K562 (cell line): ENCODE results near the gene VPS9D1. TPM values are rescaled to one million over a fixed set of nuclear protein-coding genes. Genes with fewer than 3 reads are reported as not detected.

ENCODE experiments used
- ATAC-seq: fragments of 200-7000 bp; cut with Tn5 transposase; 3 replicates; pipeline ENCODE4 v1.9.1; 2020; ENCODE audit warnings: moderate library complexity
- BruUV-seq: library from RNA; stranded (reverse); fragments of 400-500 nt; replicated peaks from 2 replicates; lab custom pipeline; 2021; lab: Mats Ljungman, UMichigan
- CTCF ChIA-PET: fragments of 300-600 bp; formaldehyde crosslinking; extraction: SDS; loops from one replicate; lab custom pipeline; 2021; ENCODE audit warnings: low intra/inter-chr PET ratio; lab: Yijun Ruan, JAX
- POLR2A ChIA-PET: fragments of 300-600, 350-650 bp; sonication (Branson Sonifier 250); formaldehyde crosslinking; extraction: SDS; loops from one replicate; lab custom pipeline; 2021; ENCODE audit warnings: antibody characterized with exemption, inconsistent platforms; lab: Yijun Ruan, JAX
- DNase-seq, 4 experiments: peaks; one replicate each; pipeline versions ENCODE4 v3.0.0 to v3.0.0-alpha.2; 2011 to 2018; ENCODE audit warnings: low spot score in 3 of 4, mixed read lengths in 3 of 4; ENCODE audit errors: extremely low read depth in 1 of 4
- FAIRE-seq: peaks from 2 replicates; lab custom pipeline; 2011; peaks lifted over from hg19 to GRCh38; lab: Jason Lieb, UNC
- H2AFZ ChIP-seq: 2 replicates; pipeline ENCODE4 v1.6.0; 2011; ENCODE audit warnings: low read depth, low read length, control low read depth, inconsistent platforms
- H3K27ac ChIP-seq: fragments of 200-600 bp; 3 replicates; pipeline ENCODE4 v1.8.0; 2011; ENCODE audit warnings: low read depth, mild to moderate bottlenecking, control low read depth, inconsistent platforms, low read length, moderate library complexity, mixed read lengths; ENCODE audit errors: extremely low read depth
- H3K27me3 ChIP-seq, 2 experiments: fragments of 300-600 bp in 1 of 2; 2 replicates in 1 of 2; 3 replicates in 1 of 2; pipeline versions ENCODE4 v1.6.0 to v1.8.0; 2011; ENCODE audit warnings: inconsistent platforms in 2 of 2, low read length in 2 of 2, mild to moderate bottlenecking in 1 of 2, mixed read lengths in 1 of 2, moderate library complexity in 1 of 2; ENCODE audit not compliant: control insufficient read depth in 2 of 2, insufficient read depth in 2 of 2
- H3K36me3 ChIP-seq: fragments of 300-600 bp; 3 replicates; pipeline ENCODE4 v1.8.0; 2011; ENCODE audit warnings: mild to moderate bottlenecking, low read length, inconsistent platforms; ENCODE audit not compliant: control insufficient read depth, insufficient read depth
- H3K4me1 ChIP-seq, 2 experiments: fragments of 200-600 bp in 1 of 2; replicated peaks in 1 of 2; 2 replicates in 1 of 2; 3 replicates in 1 of 2; pipeline versions ENCODE4 v1.5.1 to v1.8.0; 2011; ENCODE audit warnings: inconsistent platforms in 2 of 2, low read length in 2 of 2, mild to moderate bottlenecking in 1 of 2, mixed read lengths in 1 of 2, moderate library complexity in 1 of 2; ENCODE audit not compliant: control insufficient read depth in 2 of 2, insufficient read depth in 2 of 2
- H3K4me2 ChIP-seq: 2 replicates; pipeline ENCODE4 v1.6.1; 2011; ENCODE audit warnings: low read length, control low read depth, inconsistent platforms, mixed read lengths; ENCODE audit not compliant: insufficient read depth
- H3K4me3 ChIP-seq: fragments of 200-600 bp; sonication (generic), shearing (Covaris generic); 2 replicates; pipeline ENCODE4 v1.5.1; 2016; ENCODE audit warnings: control low read depth, inconsistent platforms
- H3K79me2 ChIP-seq: fragments of 200-600 bp; 3 replicates; pipeline ENCODE4 v1.8.0; 2011; ENCODE audit warnings: low read length, inconsistent platforms; ENCODE audit not compliant: control insufficient read depth, insufficient read depth
- H3K9ac ChIP-seq, 2 experiments: 2 replicates each; pipeline versions ENCODE4 v1.6.0 to v1.6.1; 2011; ENCODE audit warnings: low read depth in 2 of 2, low read length in 2 of 2, control low read depth in 1 of 2, inconsistent platforms in 1 of 2, mild to moderate bottlenecking in 1 of 2, mixed read lengths in 1 of 2; ENCODE audit not compliant: insufficient read depth in 1 of 2
- H3K9me1 ChIP-seq: one replicate; pipeline ENCODE4 v1.6.0; 2011; ENCODE audit warnings: inconsistent platforms, mild to moderate bottlenecking, low read length, moderate library complexity; ENCODE audit not compliant: control insufficient read depth, insufficient read depth
- H3K9me3 ChIP-seq: replicated peaks from 2 replicates; pipeline ENCODE4 v1.5.1; 2011; ENCODE audit warnings: low read depth, low read length, inconsistent platforms; ENCODE audit not compliant: control insufficient read depth, insufficient read depth
- H4K20me1 ChIP-seq: replicated peaks from 2 replicates; pipeline ENCODE4 v1.6.1; 2011; ENCODE audit warnings: low read length, inconsistent platforms, mixed read lengths; ENCODE audit not compliant: control insufficient read depth, insufficient read depth
- ATF2 ChIP-seq: sonication (generic); formaldehyde crosslinking; IDR thresholded peaks from 2 replicates; pipeline ENCODE4 v1.8.1; 2022; ENCODE audit warnings: missing genetic modification reagents
- CREB3 ChIP-seq: fragments of 450-650 bp; conservative IDR thresholded peaks from 2 replicates; pipeline ENCODE4 v1.6.1; 2016; ENCODE audit warnings: missing genetic modification characterization, low read depth, mild to moderate bottlenecking, missing compliant biosample characterization, moderate library complexity
- E2F4 ChIP-seq: sonication (generic); formaldehyde crosslinking; IDR thresholded peaks from 2 replicates; pipeline ENCODE4 v1.8.0; 2022; ENCODE audit warnings: mild to moderate bottlenecking, low read depth, missing genetic modification reagents
- ERF ChIP-seq: fragments of 450-650 bp; formaldehyde crosslinking; IDR thresholded peaks from 2 replicates; pipeline ENCODE4 v1.4.0; 2020; ENCODE audit warnings: mild to moderate bottlenecking, mixed read lengths
- FIP1L1 ChIP-seq: fragments of 200-400 bp; formaldehyde crosslinking; IDR thresholded peaks from 2 replicates; pipeline ENCODE4 v1.6.1; 2018; ENCODE audit warnings: mild to moderate bottlenecking, low read depth, low read length; ENCODE audit not compliant: poor library complexity, severe bottlenecking
- L3MBTL2 ChIP-seq: fragments of 450-650 bp; IDR thresholded peaks from 2 replicates; pipeline ENCODE4 v1.6.1; 2016; ENCODE audit warnings: mild to moderate bottlenecking, moderate library complexity
- LCOR ChIP-seq: sonication (generic); formaldehyde crosslinking; IDR thresholded peaks from 2 replicates; pipeline ENCODE4 v1.8.0; 2022; ENCODE audit warnings: mild to moderate bottlenecking, missing genetic modification reagents
- POLR2G ChIP-seq: fragments of 200-400 bp; formaldehyde crosslinking; IDR thresholded peaks from 2 replicates; pipeline ENCODE4 v1.6.1; 2017; ENCODE audit warnings: low read depth, mild to moderate bottlenecking, antibody characterized with exemption, low read length, moderate library complexity
- SUPT5H ChIP-seq: fragments of 450-650 bp; IDR thresholded peaks from 2 replicates; pipeline ENCODE4 v1.6.1; 2016
- ZBTB33 ChIP-seq: sonication (generic); formaldehyde crosslinking; IDR thresholded peaks from 2 replicates; pipeline ENCODE4 v1.8.1; 2023; ENCODE audit warnings: mild to moderate bottlenecking, missing genetic modification reagents
- ZKSCAN3 ChIP-seq: fragments of 250-450 bp; sonication (Bioruptor Pico); IDR thresholded peaks from 2 replicates; pipeline ENCODE4 v1.4.0; 2020
- ZNF12 ChIP-seq: sonication (generic); formaldehyde crosslinking; IDR thresholded peaks from 2 replicates; pipeline ENCODE4 v1.4.0; 2020; ENCODE audit warnings: mild to moderate bottlenecking, missing genetic modification reagents
- ZNF316 ChIP-seq: fragments of 450-650 bp; IDR thresholded peaks from 2 replicates; pipeline ENCODE4 v1.6.1; 2016
- ZNF395 ChIP-seq: fragments of 200-800 bp; sonication (Bioruptor generic); IDR thresholded peaks from 2 replicates; pipeline ENCODE4 v1.6.1; 2017; ENCODE audit warnings: missing genetic modification characterization, missing compliant biosample characterization
- ZSCAN29 ChIP-seq: fragments of 450-650 bp; IDR thresholded peaks from 2 replicates; pipeline ENCODE4 v1.6.1; 2017
- WGBS: fragments of 100-300 bp; shearing (Covaris generic); methylation state at CpG from one replicate; pipeline ENCODE4 v1.1.6; 2016; ENCODE audit warnings: low coverage, mixed read lengths; ENCODE audit not compliant: insufficient coverage; ENCODE audit errors: missing lambda C conversion rate; 5-methylcytosine and 5-hydroxymethylcytosine counted together
- in situ Hi-C: fragments of 300-500 bp; cut with MboI; formaldehyde crosslinking; loops from 4 replicates; pipeline ENCODE4 v1.15.0; 2018; ENCODE audit warnings: inconsistent platforms, mixed read lengths
- intact Hi-C: fragments of 100-400 bp; cut with micrococcal nuclease; formaldehyde crosslinking; loops from 2 replicates; pipeline ENCODE4 v1.14.2; 2022
- polyA plus RNA-seq, 8 experiments: library from polyadenylated mRNA; depleted of rRNA in 4 of 8; stranded (reverse) in 5 of 8; unstranded in 3 of 8; fragments of >200 nt; fragmentation: Nextera tagmentation in 2 of 8; fragmentation: Illumina TruSeq in 1 of 8; extraction: Ambion mirVana in 2 of 8; extraction: Trizol in 1 of 8; gene quantifications; 2 replicates each; pipeline versions ENCODE4 v1.2.1 to v1.2.3, GENCODE V29; 2011 to 2014; ENCODE audit warnings: inconsistent platforms in 1 of 8, missing spikeins in 1 of 8
- total RNA-seq, 7 experiments: library from RNA; depleted of rRNA in 6 of 7; stranded (reverse); fragments of >200 nt in 6 of 7; fragmentation: Illumina TruSeq in 2 of 7; extraction: Trizol in 2 of 7; gene quantifications; 2 replicates each; pipeline versions ENCODE4 v1.2.1 to v1.2.3, GENCODE V29; 2011 to 2021; ENCODE audit warnings: low replicate concordance in 1 of 7

The VPS9D1 gene
- total and polyA plus RNA-seq, 9 of the 15 experiments (the other 6 are each of a cell fraction or from before 2014, with no cell fraction given) = 0.33 to 3.1 (median 1.1) TPM

DNA sequence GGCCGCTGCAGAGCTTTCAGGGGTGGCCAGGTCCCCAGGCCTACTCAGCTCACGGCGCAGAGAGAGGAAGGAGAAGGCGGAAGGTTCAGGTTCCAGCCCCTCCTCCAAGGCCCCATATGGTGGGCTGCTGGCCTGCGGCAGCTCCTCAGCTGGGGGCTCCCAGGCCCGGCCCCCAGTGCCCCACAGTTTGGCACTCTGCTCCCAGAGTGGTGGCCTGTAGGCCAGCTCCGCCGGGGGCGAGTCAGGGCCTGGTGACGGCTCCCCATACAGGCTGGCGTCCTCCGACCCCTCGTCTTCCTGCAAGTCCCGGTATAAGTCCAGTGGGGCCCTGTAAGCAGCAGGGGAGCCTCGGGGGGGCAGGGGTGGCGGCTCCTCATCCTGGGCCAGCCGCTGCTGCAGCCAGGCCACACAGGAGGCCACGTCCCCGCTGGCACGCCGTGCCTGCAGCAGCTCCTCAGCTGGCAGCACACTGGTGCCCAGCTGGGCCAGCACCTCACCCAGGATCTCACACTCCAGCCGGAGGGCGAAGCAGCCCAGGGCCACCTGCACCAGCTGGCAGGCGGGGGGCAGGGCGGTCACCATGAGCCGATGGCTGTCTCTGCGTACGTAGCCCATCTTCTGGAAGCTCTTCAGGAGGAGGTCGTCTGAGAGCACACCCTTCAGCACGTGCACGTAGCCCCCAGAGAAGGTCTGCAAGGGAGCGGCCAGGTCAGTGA lies 22.9 kb downstream of the VPS9D1 start:
- FAIRE-seq (no peak), ATAC-seq (no peak), DNase-seq (peak in 1 of 4 experiments; percentile 10)
- intact Hi-C loops (no loop called here), in situ Hi-C loops (no loop called here)
- Histone ChIP-seq H3K79me2 (peaks cover 9% of the 10 kb centered on the region), H3K27me3 (no peaks in the 10 kb centered on the region), H3K36me3 (peaks cover 52% of the 10 kb centered on the region; the same call in 2 of the 3 replicates), H3K4me3 (no peak overlapping the region), H3K9me1 (peaks cover 11% of the 10 kb centered on the region), H4K20me1 (peaks cover 4% of the 10 kb centered on the region; the same call in 1 of the 2 replicates), H3K9me3 (no peaks in the 10 kb centered on the region), H3K4me1 (peaks cover 13 to 78% of the 10 kb centered on the region in 2 experiments), H3K9ac (peak overlapping the region in 1 of 2 experiments; percentile 65; a peak in 2 of 4 replicates), H2AFZ (no peak overlapping the region), H3K27ac (no peak overlapping the region), H3K4me2 (no peak overlapping the region)
- WGBS = 92% methylated on average over 24 of the region's 32 CpGs
- ChIA-PET POLR2A (interaction anchor here (0.5 to 1.7 kb wide), 6 partner anchors 9 to 498 kb away, joined by 3 to 9 read pairs (median 3); partner anchors contain the start of genes CDK10 and SLC22A31), CTCF (interaction anchor here (0.6 kb wide), 1 partner anchor 165 kb away, joined by 3 read pairs; no protein-coding TSS in a partner anchor)
- BruUV-seq = no TSS peak
- TF ChIP-seq CREB3 (tag) (no peak), FIP1L1 (peak; percentile 21), E2F4 (CRISPR knock-in tag) (no peak), LCOR (CRISPR knock-in tag) (no peak), ZNF316 (no peak), ERF (CRISPR knock-in tag) (no peak), ZNF12 (CRISPR knock-in tag) (no peak), POLR2G (peak; percentile 53), ZKSCAN3 (no peak), ATF2 (CRISPR knock-in tag) (no peak), SUPT5H (peak; percentile 11; the same call in 1 of the 2 replicates), L3MBTL2 (no peak), ZNF395 (CRISPR knock-in tag) (no peak), ZBTB33 (CRISPR knock-in tag) (no peak), ZSCAN29 (no peak)
